ENCODE measurements around the gene QDPR.

GRCh38 chr4:17491196-17491595 lies 20.7 kb downstream of the QDPR start:
- no peak for TF ChIP-seq EZH2 (IDR thresholded peaks at IDR 0.05; ENCODE audit: borderline replicate concordance, insufficient read depth, low read depth, low read length, poor library complexity, severe bottlenecking)
- TF ChIP-seq, protein P1, sequence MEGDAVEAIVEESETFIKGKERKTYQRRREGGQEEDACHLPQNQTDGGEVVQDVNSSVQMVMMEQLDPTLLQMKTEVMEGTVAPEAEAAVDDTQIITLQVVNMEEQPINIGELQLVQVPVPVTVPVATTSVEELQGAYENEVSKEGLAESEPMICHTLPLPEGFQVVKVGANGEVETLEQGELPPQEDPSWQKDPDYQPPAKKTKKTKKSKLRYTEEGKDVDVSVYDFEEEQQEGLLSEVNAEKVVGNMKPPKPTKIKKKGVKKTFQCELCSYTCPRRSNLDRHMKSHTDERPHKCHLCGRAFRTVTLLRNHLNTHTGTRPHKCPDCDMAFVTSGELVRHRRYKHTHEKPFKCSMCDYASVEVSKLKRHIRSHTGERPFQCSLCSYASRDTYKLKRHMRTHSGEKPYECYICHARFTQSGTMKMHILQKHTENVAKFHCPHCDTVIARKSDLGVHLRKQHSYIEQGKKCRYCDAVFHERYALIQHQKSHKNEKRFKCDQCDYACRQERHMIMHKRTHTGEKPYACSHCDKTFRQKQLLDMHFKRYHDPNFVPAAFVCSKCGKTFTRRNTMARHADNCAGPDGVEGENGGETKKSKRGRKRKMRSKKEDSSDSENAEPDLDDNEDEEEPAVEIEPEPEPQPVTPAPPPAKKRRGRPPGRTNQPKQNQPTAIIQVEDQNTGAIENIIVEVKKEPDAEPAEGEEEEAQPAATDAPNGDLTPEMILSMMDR (IDR thresholded peaks at IDR 0.05): no peak

Data from B cell (primary cell).